Mesenchymal stem cell (in vitro differentiated cells and primary cell): ENCODE measurements around the gene SP6.

Experiments
- DNase-seq: peaks from one replicate; pipeline ENCODE4 v3.0.0-alpha.2; 2013
- H2AFZ ChIP-seq: one replicate; pipeline ENCODE4 v1.6.1; 2013; ENCODE audit warnings: low read depth, mild to moderate bottlenecking, control low read depth, inconsistent platforms, low read length, moderate library complexity
- H2AK5ac ChIP-seq: 2 replicates; pipeline ENCODE4 v1.6.1; 2013; ENCODE audit warnings: low read length, moderate library complexity, mild to moderate bottlenecking, inconsistent platforms; ENCODE audit not compliant: severe bottlenecking
- H2BK120ac ChIP-seq: one replicate; pipeline ENCODE4 v1.6.1; 2013; ENCODE audit warnings: low read depth, mild to moderate bottlenecking, inconsistent platforms, low read length, moderate library complexity
- H2BK12ac ChIP-seq, 2 experiments: one replicate each; pipeline ENCODE4 v1.6.1; 2013; ENCODE audit warnings: inconsistent platforms in 2 of 2, low read length in 2 of 2, mild to moderate bottlenecking in 2 of 2, moderate library complexity in 2 of 2, control low read depth in 1 of 2
- H2BK15ac ChIP-seq: one replicate; pipeline ENCODE4 v1.6.1; 2013; ENCODE audit warnings: mild to moderate bottlenecking, low read depth, inconsistent platforms; ENCODE audit not compliant: poor library complexity, severe bottlenecking
- H2BK5ac ChIP-seq: 2 replicates; pipeline ENCODE4 v1.6.1; 2013; ENCODE audit warnings: low read depth, mild to moderate bottlenecking, low read length, control low read depth, inconsistent platforms; ENCODE audit not compliant: poor library complexity, severe bottlenecking
- H3K14ac ChIP-seq, 2 experiments: one replicate each; pipeline ENCODE4 v1.6.1; 2013; ENCODE audit warnings: inconsistent platforms in 2 of 2, low read length in 2 of 2, control low read depth in 1 of 2, mild to moderate bottlenecking in 1 of 2, moderate library complexity in 1 of 2
- H3K18ac ChIP-seq, 2 experiments: one replicate each; pipeline ENCODE4 v1.6.1; 2013; ENCODE audit warnings: inconsistent platforms in 2 of 2, low read length in 2 of 2, control low read depth in 1 of 2, low read depth in 1 of 2, mild to moderate bottlenecking in 1 of 2
- H3K23ac ChIP-seq, 2 experiments: one replicate each; pipeline ENCODE4 v1.6.1; 2013; ENCODE audit warnings: inconsistent platforms in 2 of 2, low read length in 2 of 2, mild to moderate bottlenecking in 2 of 2, moderate library complexity in 2 of 2, control low read depth in 1 of 2
- H3K27ac ChIP-seq: 2 replicates; pipeline ENCODE4 v1.5.1; 2013; ENCODE audit warnings: mild to moderate bottlenecking, moderate library complexity, low read length, control low read depth, inconsistent platforms; ENCODE audit not compliant: poor library complexity, severe bottlenecking
- H3K27me3 ChIP-seq, 2 experiments: 2 replicates each; pipeline versions ENCODE4 v1.6.1 to v1.7.0; 2013; ENCODE audit warnings: low read length in 2 of 2, mild to moderate bottlenecking in 2 of 2, moderate library complexity in 2 of 2, control low read depth in 1 of 2, inconsistent platforms in 1 of 2; ENCODE audit not compliant: control insufficient read depth in 1 of 2, insufficient read depth in 1 of 2
- H3K36me3 ChIP-seq, 2 experiments: 2 replicates each; pipeline versions ENCODE4 v1.6.1 to v1.7.0; 2013; ENCODE audit warnings: low read length in 2 of 2, control low read depth in 1 of 2, inconsistent platforms in 1 of 2, low read depth in 1 of 2, mild to moderate bottlenecking in 1 of 2; ENCODE audit not compliant: insufficient read depth in 2 of 2, control insufficient read depth in 1 of 2
- H3K4ac ChIP-seq, 2 experiments: one replicate each; pipeline ENCODE4 v1.6.1; 2013; ENCODE audit warnings: inconsistent platforms in 2 of 2, low read length in 2 of 2, mild to moderate bottlenecking in 2 of 2, moderate library complexity in 2 of 2, control low read depth in 1 of 2, low read depth in 1 of 2
- H3K4me1 ChIP-seq: 2 replicates; pipeline ENCODE4 v1.6.1; 2013; ENCODE audit warnings: low read depth, low read length, control low read depth; ENCODE audit not compliant: control insufficient read depth, insufficient read depth
- H3K4me2 ChIP-seq: 2 replicates; pipeline ENCODE4 v1.6.1; 2013; ENCODE audit warnings: low read length, mild to moderate bottlenecking, inconsistent platforms; ENCODE audit not compliant: poor library complexity, severe bottlenecking
- H3K4me3 ChIP-seq, 2 experiments: 2 replicates each; pipeline versions ENCODE4 v1.5.1 to v1.7.0; 2013; ENCODE audit warnings: low read length in 2 of 2, mild to moderate bottlenecking in 2 of 2, control low read depth in 1 of 2, low read depth in 1 of 2; ENCODE audit not compliant: insufficient read depth in 1 of 2
- H3K79me1 ChIP-seq: replicated peaks from 2 replicates; pipeline ENCODE4 v1.6.1; 2013; ENCODE audit warnings: mild to moderate bottlenecking, control low read depth, low read length, inconsistent platforms; ENCODE audit not compliant: poor library complexity, severe bottlenecking
- H3K9ac ChIP-seq: 2 replicates; pipeline ENCODE4 v1.7.0; 2013; ENCODE audit warnings: mild to moderate bottlenecking, low read length, moderate library complexity
- H3K9me3 ChIP-seq: 2 replicates; pipeline ENCODE4 v1.7.0; 2013; ENCODE audit warnings: mild to moderate bottlenecking, low read length; ENCODE audit not compliant: control insufficient read depth
- H4K8ac ChIP-seq: one replicate; pipeline ENCODE4 v1.6.1; 2013; ENCODE audit warnings: inconsistent platforms, mild to moderate bottlenecking, low read length, moderate library complexity
- H4K91ac ChIP-seq: one replicate; pipeline ENCODE4 v1.6.1; 2013; ENCODE audit warnings: mild to moderate bottlenecking, low read length, inconsistent platforms
- WGBS: methylation state at CpG from one replicate; pipeline ENCODE4 v1.1.7; 2013; ENCODE audit warnings: mixed read lengths; 5-methylcytosine and 5-hydroxymethylcytosine counted together

The SP6 gene

GRCh38 chr17:47896672-47897490 is 45.9 kb upstream of the SP6 start:
- no peak overlapping the region for H2BK15ac ChIP-seq
- peak overlapping the region; percentile 96 to 100 for H3K18ac ChIP-seq
- no peaks in the 10 kb centered on the region for H3K27me3 ChIP-seq
- H3K4me1 ChIP-seq, result peaks cover 3% of the 10 kb centered on the region
- peak overlapping the region; percentile 89 for H3K4me2 ChIP-seq
- peak overlapping the region; percentile 99 for H3K9ac ChIP-seq
- no peak overlapping the region for H2BK12ac ChIP-seq
- H3K23ac ChIP-seq, result peak overlapping the region in 1 of 2 experiments; percentile 57
- peak overlapping the region; percentile 97 for H2AFZ ChIP-seq
- H2BK5ac ChIP-seq, result peak overlapping the region; percentile 97
- H4K8ac ChIP-seq, result peak overlapping the region; percentile 98
- peaks cover 29% of the 10 kb centered on the region for H3K79me1 ChIP-seq
- DNase-seq, result peak; percentile 27
- H3K36me3 ChIP-seq, result peaks cover 9 to 12% of the 10 kb centered on the region in 2 experiments
- H2AK5ac ChIP-seq, result peak overlapping the region; percentile 75
- WGBS, result 10% methylated on average over 22 of the region's 22 CpGs
- H3K4me3 ChIP-seq, result peak overlapping the region; percentile 96 to 99
- peak overlapping the region; percentile 93 to 97 for H3K4ac ChIP-seq
- H2BK120ac ChIP-seq, result peak overlapping the region; percentile 24
- peak overlapping the region in 1 of 2 experiments; percentile 100 for H3K14ac ChIP-seq
- H3K9me3 ChIP-seq, result no peaks in the 10 kb centered on the region
- peak overlapping the region; percentile 95 for H4K91ac ChIP-seq
- H3K27ac ChIP-seq, result peak overlapping the region; percentile 84

- Histone ChIP-seq H3K4ac (peak within 1 kb of the TSS; percentile 93 to 97), H2BK12ac (no peak within 1 kb of the TSS), H3K79me1 (peaks cover 26% of the 10 kb centered on the region), H2AK5ac (peak within 1 kb of the TSS; percentile 75), H3K4me3 (peak within 1 kb of the TSS; percentile 96 to 99), H3K4me1 (no peaks in the 10 kb centered on the region), H3K14ac (peak within 1 kb of the TSS in 1 of 2 experiments; percentile 100), H3K4me2 (peak within 1 kb of the TSS; percentile 89), H4K8ac (peak within 1 kb of the TSS; percentile 98), H3K36me3 (peaks cover 8 to 9% of the 10 kb centered on the region in 2 experiments), H2BK5ac (peak within 1 kb of the TSS; percentile 97), H3K9ac (peak within 1 kb of the TSS; percentile 99), H2BK120ac (peak within 1 kb of the TSS; percentile 99), H3K27me3 (no peaks in the 10 kb centered on the region), H3K23ac (peak within 1 kb of the TSS in 1 of 2 experiments; percentile 57), H3K18ac (peak within 1 kb of the TSS; percentile 96 to 100), H3K9me3 (no peaks in the 10 kb centered on the region), H3K27ac (peak within 1 kb of the TSS; percentile 84), H4K91ac (peak within 1 kb of the TSS; percentile 95), H2AFZ (peak within 1 kb of the TSS; percentile 97), H2BK15ac (peak within 1 kb of the TSS; percentile 99)
- peak; percentile 100 for DNase-seq
- WGBS, result under 1% methylated on average over 58 of the region's 70 CpGs
Measured at GRCh38 chr17:47895856-47896671, 45.1 kb upstream of the SP6 start, which contains the start of gene SP2. Gene SP2, plus strand, starts transcription at chr17:47896236. Its CDS starts 51 bp downstream, at chr17:47896287.

- Histone ChIP-seq H2BK5ac (no peak overlapping the region), H3K27me3 (no peaks in the 10 kb centered on the region), H4K8ac (peak overlapping the region; percentile 30), H2AK5ac (no peak overlapping the region), H2AFZ (peak overlapping the region; percentile 30), H4K91ac (no peak overlapping the region), H3K18ac (peak overlapping the region; percentile 23 to 54), H3K14ac (no peak overlapping the region), H3K36me3 (peaks cover 7 to 9% of the 10 kb centered on the region in 2 experiments), H3K4me3 (peak overlapping the region; percentile 67 to 88), H3K4me2 (peak overlapping the region; percentile 37), H3K23ac (no peak overlapping the region), H3K79me1 (peaks cover 23% of the 10 kb centered on the region), H3K27ac (no peak overlapping the region), H3K4me1 (no peaks in the 10 kb centered on the region), H2BK12ac (no peak overlapping the region), H2BK120ac (no peak overlapping the region), H3K9ac (peak overlapping the region; percentile 92), H2BK15ac (no peak overlapping the region), H3K4ac (peak overlapping the region in 1 of 2 experiments; percentile 75), H3K9me3 (no peaks in the 10 kb centered on the region)
- WGBS, result 2% methylated on average over 25 of the region's 25 CpGs
- no peak for DNase-seq
Measured at GRCh38 chr17:47895347-47895855, 44.4 kb upstream of the SP6 start.
